HepG2 (cell line): Measurements from ENCODE around the gene EPS8L3. TPM values are rescaled to one million over a fixed set of nuclear protein-coding genes. Genes with fewer than 3 reads are reported as not detected.
A peak's percentile ranks its signal among the peaks of the same experiment; 100 is the strongest.

Experiments
- ELF3 ChIP-seq: IDR thresholded peaks from 2 replicates; pipeline ENCODE4 v1.6.1; 2016; ENCODE audit warnings: missing genetic modification reagents, missing compliant biosample characterization
- HOMEZ ChIP-seq: IDR thresholded peaks from 2 replicates; pipeline ENCODE4 v1.6.1; 2016; ENCODE audit warnings: low read depth
- MTA1 ChIP-seq: sonication (generic); formaldehyde crosslinking; IDR thresholded peaks from 2 replicates; pipeline ENCODE4 v1.4.0; 2020; ENCODE audit warnings: missing genetic modification reagents, mild to moderate bottlenecking, borderline replicate concordance
- PREB ChIP-seq: sonication (generic); formaldehyde crosslinking; IDR thresholded peaks from 2 replicates; pipeline ENCODE4 v1.4.0; 2020; ENCODE audit warnings: missing genetic modification reagents
- USF2 ChIP-seq, 2 experiments: sonication (generic) in 1 of 2; formaldehyde crosslinking in 1 of 2; IDR thresholded peaks; 2 replicates each; pipeline versions ENCODE4 v1.5.1 to v1.6.1; 2011 to 2020; ENCODE audit warnings: borderline replicate concordance in 1 of 2, low read depth in 1 of 2, low read length in 1 of 2, mild to moderate bottlenecking in 1 of 2, missing genetic modification reagents in 1 of 2, moderate library complexity in 1 of 2
- ZBTB49 ChIP-seq: sonication (generic); formaldehyde crosslinking; IDR thresholded peaks from 2 replicates; pipeline ENCODE4 v1.4.0; 2020; ENCODE audit warnings: missing genetic modification reagents, borderline replicate concordance
- ZMYM3 ChIP-seq: sonication (generic); formaldehyde crosslinking; IDR thresholded peaks from 2 replicates; pipeline ENCODE4 v1.5.1; 2020; ENCODE audit warnings: mild to moderate bottlenecking, missing genetic modification reagents
- ZNF350 ChIP-seq: sonication (generic); formaldehyde crosslinking; IDR thresholded peaks from 2 replicates; pipeline ENCODE4 v1.4.0; 2020; ENCODE audit warnings: mild to moderate bottlenecking, low read depth, missing genetic modification reagents, borderline replicate concordance
- ZNF597 ChIP-seq: sonication (generic); formaldehyde crosslinking; IDR thresholded peaks from 2 replicates; pipeline ENCODE4 v1.5.0; 2020; ENCODE audit warnings: missing genetic modification reagents
- ZNF607 ChIP-seq: sonication (generic); formaldehyde crosslinking; IDR thresholded peaks from 2 replicates; pipeline ENCODE4 v1.5.1; 2020; ENCODE audit warnings: missing genetic modification reagents, mild to moderate bottlenecking, borderline replicate concordance
- ZNF687 ChIP-seq: sonication (generic); formaldehyde crosslinking; IDR thresholded peaks from 2 replicates; pipeline ENCODE4 v1.5.1; 2020; ENCODE audit warnings: mild to moderate bottlenecking, missing genetic modification reagents, moderate library complexity
- polyA plus RNA-seq, 8 experiments: library from polyadenylated mRNA; depleted of rRNA in 3 of 8; stranded (reverse) in 7 of 8; unstranded in 1 of 8; fragments of >200 nt; fragmentation: Illumina TruSeq in 4 of 8; extraction: Trizol in 4 of 8; gene quantifications; 2 replicates each; pipeline versions ENCODE4 v1.2.1 to v1.2.3, GENCODE V29; 2011 to 2016; ENCODE audit warnings: low read depth in 4 of 8, missing spikeins in 1 of 8, mixed read lengths in 1 of 8; ENCODE audit not compliant: insufficient read depth in 1 of 8
- total RNA-seq, 5 experiments: library from RNA; depleted of rRNA; stranded (reverse); fragments of >200 nt; fragmentation: Illumina TruSeq; extraction: Trizol; gene quantifications; 2 replicates each; pipeline ENCODE4 v1.2.3, GENCODE V29; 2016; ENCODE audit warnings: low read depth in 1 of 5

The EPS8L3 gene
- total and polyA plus RNA-seq, 2 of the 13 experiments (the other 11 are each of a cell fraction or from before 2014, with no cell fraction given), result 18.2 to 106 TPM

- 0 out of 2 replicates have a peak, but pooled peaks have one; percentile 27 for TF ChIP-seq ELF3 (CRISPR knock-in tag)
- TF ChIP-seq MTA1 (CRISPR knock-in tag), result no peak
- TF ChIP-seq ZNF350 (CRISPR knock-in tag), result no peak
- no peak for TF ChIP-seq PREB (CRISPR knock-in tag)
- TF ChIP-seq HOMEZ, result peak; percentile 27; the same call in 1 of the 2 replicates
- no peak for TF ChIP-seq ZMYM3
- no peak for TF ChIP-seq ZNF597
- TF ChIP-seq ZBTB49, result no peak
- TF ChIP-seq ZNF607, result no peak
- TF ChIP-seq ZNF687, result peak; percentile 54
- TF ChIP-seq USF2 (IDR thresholded peaks at IDR 0.05; ENCODE audit: low read depth, low read length), result peak; percentile 33; the same call in 1 of the 2 replicates
- TF ChIP-seq USF2 (CRISPR knock-in tag; IDR thresholded peaks at IDR 0.05; ENCODE audit: borderline replicate concordance), result no peak
Measured at GRCh38 chr1:109771712-109772657, 8.3 kb upstream of the EPS8L3 start (continued).
